HG03439 (cell line): Measurements from ENCODE around the gene CCDC188.

Experiments
- ATAC-seq: cut with Tn5 transposase; IDR thresholded peaks from one replicate; pipeline ENCODE4 v1.9.1; 2021; ENCODE audit warnings: mild to moderate bottlenecking, moderate library complexity; ENCODE audit not compliant: unreplicated experiment

CCDC188 gene

DNA sequence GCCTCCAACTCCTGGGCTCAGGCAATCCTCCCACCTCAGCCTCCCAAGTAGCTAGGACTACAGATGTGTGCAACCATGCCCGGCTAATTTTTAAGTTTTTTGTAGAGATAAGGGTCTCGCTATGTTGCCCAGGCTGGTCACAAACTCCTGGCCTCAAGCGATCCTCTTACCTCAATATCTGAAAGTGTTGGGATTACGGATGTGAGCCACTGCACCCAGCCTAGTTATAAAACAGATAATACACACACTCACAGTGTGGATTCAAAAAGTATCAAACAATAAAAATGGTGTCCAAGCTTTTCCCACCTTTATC is 377 bp upstream of the CCDC188 start:
- no peak for ATAC-seq

DNA sequence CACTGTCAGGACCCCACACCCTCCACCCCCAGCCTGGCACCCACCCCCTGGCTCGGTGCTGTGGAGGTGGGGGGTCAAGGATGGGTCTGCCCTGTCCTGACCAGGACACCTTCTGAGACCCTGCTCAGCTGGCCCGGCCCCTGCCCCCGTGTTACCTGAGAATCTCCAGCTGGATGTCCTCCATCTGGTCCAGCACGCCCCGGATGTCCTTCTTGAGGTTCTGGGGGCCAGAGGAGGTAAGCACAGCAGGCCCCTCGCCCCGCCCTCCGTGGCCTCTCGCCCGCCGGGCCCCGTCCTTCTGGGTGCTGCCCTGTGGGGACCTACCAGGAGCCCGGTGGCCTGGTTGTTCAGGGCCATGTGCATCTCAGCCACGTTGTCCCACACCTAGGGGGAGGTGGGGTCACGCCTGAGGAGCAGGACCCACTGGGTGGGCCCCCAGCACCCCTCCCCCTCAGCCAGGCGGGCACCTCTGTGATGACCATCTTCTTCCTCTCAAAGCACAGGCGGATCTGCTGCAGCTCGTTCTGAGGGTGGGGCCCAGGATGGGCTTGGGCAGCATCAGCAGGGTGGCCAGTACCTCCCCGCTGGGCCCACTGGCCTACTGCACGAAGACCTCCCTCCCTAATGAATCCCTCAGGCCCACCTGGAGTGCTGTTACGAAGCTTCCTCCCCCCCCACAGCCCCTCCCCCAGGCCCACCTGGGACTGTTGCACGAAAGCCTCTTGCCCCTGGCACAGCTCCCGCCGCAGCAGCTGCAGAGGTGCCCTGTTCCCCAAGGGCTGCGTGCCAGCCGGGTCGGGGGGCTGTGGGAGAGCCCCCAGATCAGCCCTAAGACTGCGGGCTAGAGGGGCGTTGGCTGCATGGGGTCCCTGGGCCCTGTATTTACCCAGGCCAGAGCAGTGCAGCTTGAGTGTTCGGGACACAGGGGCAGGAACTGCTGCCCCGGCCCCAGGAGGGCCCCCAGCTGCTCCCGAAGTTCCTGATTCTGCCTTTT is 1.3 kb downstream of the CCDC188 start:
- ATAC-seq = no peak

DNA sequence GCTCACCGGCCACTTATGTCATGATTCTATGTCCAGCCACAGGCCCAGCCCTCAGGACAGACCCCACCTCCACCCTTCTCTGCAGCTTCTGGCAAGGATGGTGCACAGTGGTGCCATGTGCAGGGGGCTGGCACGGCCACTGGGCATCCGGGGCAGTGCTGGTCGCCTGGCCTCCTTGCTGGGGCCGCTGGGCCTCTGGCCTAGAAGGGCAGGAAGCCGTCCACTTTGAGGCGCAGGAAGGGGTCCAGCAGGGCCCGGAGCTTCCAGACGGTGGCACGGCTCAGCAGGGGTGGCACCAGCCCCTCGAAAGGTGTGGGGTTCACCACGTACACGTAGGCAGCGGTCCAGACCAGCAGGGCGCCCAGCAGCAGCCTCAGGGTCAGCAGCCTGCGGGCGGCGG is 2.4 kb downstream of the CCDC188 start:
- ATAC-seq = no peak

DNA sequence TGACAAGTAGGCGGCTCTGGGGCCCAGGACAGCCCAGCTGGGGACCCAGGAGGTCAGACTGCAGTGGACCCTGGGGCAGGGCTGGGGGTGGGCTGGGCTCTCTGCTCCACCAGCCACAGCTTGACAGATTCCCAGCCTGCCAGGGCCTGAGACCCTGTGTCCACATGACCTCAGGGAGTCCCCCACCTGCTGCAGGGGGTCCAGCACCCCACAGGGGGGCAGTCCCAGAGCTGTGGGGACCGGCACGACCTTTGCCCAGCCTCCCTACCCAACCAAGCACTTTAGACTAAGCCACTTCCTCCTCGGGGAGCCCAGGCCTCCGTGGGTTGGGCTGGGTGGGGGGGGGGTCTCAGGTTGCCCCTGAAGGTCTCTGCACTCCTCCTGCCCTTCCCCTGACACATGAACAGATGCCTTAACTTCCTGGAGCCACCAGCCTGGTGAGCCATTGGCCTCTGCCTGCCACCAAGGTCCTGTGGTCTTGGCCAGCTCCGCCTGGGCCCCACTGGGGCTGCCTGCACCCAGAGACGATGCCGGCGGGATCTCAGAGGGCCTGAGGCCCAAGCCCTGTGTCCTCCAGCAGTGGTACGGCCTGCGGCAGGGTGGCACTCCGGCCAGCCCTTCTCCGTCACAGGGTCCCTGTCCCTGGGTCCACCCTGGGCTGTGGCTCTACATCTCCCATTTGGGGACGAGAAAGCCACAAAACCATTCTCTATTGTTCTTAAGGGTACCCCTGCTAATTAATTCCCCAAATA is 3.4 kb downstream of the CCDC188 start:
- ATAC-seq = no peak

DNA sequence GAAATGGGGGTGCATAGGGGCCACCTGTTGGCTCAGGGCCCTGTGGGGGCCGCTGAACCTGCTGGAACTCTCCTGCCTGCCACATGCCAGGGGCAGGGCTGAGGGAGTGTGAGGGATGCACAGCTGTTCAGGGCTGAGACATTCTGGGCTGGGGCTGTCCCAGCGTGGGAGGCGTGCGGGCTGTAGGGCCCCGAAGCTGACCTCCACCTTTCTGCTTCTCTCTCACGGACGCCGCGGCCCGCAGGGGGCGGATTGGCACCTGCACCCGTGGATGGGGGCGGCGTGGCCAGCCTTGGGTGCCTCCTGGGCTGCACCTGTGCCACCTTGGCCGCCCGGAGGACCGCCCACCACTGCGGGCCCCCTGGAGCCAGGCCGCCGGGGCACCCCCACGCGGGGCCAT is 4.1 kb downstream of the CCDC188 start:
- no peak for ATAC-seq

DNA sequence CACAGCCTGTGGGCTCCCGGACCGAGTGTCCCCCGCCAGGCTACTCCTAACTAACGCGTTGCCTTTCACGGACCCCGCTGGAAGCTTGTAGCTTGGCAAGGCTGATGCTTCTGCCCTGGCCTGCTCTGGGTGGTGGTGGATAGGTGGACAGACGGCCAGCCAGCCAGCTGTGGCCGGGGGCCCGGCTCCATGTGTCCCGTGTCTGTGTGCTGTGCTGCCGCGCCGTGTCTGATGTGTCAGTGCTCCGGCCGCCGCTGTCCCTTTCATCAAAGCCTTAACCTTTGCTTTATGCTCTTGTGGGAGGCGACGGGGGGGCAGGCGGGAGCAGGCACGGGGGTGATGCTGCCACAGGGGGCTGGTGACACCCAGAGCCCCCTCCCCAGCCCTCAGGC is 5.0 kb downstream of the CCDC188 start:
- ATAC-seq = no peak

DNA sequence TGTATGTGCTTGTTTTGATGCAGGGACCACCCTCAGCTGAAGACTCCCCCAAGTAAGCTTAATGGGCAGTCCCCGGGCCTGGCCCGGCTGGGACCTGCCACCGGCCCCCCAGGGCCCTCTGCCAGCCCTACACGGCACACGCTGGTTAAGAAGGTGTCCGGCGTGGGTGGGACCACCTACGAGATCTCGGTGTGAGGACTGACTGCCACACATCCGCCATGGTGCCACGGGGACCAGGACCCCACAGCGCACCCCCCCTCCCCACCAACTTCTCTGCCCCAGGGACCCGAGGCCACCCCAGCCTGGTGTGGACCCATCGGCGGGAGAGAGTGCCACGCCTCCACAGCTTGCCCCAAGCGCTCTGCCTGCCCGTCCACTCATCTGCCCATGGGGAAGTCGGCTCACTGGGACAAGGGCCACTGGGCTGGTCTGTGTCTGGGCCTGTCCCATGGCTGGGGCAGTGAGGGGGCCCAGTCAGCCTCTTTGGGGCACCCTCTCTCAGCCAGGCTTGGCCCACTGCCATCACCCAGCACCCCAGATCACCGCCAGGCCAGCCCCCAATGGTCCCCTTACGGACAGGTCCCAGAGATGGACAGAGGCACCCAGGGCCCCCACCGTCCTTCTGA is 5.5 kb downstream of the CCDC188 start:
- no peak for ATAC-seq

DNA sequence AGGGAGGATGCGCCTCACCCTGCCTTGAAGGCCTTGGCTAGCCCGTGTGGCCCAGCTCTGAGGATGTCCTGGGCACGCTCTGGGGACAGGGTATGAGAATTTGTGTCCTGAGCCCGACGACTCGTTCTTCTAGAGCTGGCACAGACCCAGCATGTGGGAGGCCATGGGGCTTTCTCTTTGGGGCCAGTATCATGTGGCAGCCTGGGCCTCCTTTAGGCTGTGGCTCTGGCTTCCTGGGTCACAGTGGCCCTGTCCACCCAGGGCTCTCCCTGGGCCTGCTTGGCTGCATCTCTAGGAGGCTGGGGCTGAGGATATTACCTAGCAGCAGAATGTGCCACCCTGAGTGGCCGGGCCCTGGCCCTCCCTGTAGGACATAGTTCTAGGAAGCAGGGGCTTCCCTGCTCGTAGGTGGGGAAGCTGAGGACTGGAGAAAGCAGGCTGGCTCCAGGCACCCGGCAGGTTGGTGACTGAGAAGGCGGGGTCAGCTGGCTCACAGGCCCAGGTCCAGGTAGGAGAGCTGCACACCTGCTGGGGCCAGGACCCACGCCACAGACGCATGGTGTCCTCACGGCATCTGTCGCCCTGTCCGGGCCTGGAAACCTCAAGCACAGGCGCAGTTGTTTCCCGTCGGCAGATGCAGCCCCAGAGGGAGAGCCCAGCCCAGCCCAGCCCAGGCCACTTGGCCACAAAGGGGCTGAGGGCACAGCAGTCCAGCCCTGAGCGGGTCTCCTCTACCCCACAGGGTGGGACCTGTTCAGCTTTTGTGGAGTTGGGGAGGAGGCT is 6.8 kb downstream of the CCDC188 start:
- no peak for ATAC-seq

DNA sequence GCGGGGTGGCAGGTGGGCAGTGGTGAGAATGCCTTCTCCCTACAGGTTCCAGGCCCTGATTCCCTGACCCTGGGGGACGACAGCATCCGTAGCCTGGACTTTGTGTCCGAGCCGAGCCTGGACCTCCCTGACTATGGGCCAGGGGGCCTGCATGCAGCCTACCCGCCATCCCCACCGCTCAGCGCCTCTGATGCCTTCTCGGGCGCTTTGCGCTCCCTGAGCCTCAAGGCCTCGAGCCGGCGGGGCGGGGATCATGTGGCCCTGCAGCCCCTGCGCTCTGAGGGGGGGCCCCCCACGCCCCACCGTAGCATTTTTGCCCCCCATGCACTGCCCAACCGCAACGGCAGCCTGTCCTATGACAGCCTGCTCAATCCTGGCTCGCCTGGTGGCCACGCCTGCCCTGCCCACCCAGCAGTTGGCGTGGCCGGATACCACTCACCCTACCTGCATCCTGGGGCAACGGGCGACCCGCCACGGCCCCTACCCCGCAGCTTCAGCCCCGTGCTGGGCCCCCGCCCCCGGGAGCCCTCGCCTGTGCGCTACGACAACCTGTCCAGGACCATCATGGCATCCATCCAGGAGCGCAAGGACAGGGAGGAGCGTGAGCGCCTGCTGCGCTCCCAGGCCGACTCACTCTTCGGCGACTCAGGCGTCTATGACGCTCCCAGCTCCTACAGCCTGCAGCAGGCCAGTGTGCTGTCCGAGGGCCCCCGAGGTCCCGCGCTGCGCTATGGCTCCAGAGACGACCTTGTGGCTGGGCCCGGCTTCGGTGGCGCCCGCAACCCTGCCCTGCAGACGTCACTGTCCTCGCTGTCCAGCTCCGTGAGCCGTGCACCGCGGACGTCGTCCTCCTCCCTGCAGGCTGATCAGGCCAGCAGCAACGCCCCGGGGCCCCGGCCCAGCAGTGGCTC is 7.9 kb downstream of the CCDC188 start:
- no peak for ATAC-seq

DNA sequence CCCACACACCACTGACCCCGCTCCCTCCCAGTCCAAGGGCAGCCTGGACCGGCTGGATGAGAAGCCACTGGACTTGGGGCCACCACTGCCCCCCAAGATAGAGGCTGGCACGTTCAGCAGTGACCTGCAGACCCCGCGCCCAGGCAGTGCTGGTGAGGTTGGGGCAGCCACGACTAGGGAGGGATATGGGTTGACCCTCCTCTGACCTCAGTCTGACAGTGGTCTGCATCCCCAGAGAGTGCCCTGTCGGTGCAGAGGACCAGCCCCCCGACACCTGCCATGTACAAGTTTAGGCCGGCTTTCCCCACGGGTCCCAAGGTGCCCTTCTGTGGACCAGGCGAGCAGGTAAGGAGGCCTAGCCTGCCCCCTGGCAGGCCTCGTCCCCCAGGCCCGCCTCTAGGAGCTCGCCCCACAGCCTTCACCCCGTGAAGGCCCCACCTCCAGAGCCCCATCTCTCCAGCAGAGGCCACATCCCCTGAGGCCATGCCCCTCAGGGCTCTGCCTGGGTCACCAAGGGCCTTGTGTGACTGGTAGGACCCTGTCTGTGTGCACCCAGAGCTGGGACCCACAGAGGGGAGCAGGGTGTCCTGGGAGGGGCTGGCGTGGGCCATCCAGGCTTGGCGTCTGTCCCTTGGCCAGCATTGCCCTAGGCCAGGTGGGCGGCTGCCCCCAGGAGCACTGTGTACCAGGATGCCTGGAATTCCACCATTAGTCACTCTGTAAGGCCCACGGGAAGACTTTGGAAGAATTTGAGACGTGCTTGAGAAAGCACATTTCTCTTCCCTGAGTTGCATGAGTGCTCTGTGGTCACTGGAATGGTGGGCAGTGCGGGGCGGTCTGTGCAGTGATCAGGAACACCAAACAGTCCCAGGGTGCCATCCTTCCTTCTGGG is 9.4 kb downstream of the CCDC188 start:
- no peak for ATAC-seq

DNA sequence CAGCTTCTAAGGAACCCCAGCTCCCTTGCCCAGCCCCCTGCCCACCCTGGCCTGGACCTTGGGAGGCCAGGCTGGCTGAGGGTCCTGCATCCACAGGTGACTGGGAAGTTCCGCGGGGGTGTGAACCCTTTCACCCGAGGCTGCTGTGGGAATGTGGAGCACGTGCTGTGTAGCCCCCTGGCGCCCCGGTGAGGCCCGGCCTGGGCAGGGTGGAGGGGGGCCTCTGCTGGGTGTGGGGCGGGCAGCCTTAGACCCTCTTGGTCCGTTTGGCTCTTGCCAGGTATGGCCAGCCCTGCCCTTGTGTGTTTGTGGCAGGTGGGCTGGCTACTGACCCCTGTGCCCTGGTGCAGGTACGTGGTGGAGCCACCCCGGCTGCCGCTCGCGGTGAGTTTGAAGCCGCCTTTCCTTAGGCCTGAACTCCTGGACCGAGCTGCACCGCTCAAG is 10.3 kb downstream of the CCDC188 start:
- no peak for ATAC-seq

DNA sequence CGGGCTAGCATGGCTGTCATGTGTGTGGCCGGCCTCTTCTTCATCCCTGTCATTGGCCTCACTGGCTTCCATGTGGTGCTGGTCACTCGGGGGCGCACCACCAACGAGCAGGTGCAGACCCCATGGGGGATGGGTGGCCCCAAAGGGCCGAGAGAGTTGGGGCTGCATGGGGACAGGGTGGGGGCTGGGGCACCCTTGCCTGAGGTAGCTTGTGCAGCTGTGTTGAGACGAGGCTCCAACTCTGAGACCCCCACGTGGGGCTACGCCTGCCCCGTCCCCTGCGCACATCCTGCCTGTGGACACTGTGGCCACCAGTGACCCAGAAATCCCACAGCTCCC is 10.8 kb downstream of the CCDC188 start:
- ATAC-seq = no peak

DNA sequence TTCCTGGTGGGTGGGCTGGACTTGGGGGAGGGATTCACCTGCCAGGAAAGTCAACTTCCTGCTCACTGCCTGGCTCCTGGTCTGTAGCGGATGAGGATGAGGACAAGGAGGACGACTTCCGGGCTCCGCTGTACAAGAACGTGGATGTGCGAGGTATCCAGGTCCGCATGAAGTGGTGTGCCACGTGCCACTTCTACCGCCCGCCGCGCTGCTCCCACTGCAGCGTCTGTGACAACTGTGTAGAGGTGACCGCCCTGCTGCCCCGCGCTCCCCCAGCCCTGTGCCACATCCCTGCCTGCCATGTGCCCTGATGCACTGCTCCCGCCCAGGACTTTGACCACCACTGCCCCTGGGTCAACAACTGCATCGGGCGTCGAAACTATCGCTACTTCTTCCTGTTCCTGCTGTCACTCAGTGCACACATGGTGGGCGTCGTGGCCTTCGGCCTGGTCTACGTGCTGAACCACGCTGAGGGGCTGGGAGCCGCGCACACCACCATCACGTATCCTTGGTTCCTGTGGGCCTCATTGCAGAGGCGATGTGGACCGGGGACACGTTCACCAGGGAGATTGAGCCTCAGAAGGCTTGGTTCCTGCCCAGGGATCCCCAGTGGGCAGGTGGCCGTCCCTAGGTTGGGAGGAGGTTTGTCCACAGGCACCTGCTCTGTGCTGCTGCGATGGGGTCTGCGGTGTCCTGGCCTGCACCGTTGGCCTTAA is 11.3 kb downstream of the CCDC188 start:
- ATAC-seq = no peak

DNA sequence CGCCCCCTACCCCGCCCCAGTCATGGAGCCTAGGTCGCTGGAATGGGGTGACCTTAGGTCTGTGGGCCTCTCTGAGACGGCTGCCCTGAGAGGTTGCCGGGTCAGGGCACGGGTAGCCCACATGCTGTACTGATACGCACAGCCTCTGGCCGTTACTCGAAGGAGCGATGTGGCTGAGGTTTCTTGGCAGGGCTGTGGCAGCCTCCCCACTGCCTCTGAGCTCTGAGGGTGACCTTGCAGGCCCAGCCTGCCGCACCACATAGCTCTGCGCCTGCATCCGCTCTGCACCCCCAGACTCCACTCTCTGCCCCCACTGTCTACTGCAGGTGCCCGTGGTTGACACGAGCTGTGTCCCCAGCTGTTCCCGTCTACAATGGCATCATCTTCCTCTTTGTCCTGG is 12.0 kb downstream of the CCDC188 start:
- ATAC-seq = no peak

DNA sequence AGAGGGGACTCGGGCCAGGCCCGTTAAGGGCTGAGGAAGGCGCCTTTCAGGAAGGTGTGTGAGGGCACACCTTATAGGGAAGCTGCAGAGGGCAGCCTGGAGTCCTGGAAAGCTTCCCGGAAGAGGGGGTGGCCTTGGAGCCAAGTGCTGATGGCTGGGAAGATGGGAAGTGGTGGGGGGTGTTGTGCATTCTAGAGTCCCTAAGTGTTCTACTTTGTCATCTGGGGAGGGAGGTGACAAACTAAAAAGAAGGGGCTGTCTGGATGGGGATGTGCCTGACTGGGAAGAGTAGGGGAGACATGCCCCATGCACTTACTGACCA is 12.5 kb downstream of the CCDC188 start:
- ATAC-seq = no peak

DNA sequence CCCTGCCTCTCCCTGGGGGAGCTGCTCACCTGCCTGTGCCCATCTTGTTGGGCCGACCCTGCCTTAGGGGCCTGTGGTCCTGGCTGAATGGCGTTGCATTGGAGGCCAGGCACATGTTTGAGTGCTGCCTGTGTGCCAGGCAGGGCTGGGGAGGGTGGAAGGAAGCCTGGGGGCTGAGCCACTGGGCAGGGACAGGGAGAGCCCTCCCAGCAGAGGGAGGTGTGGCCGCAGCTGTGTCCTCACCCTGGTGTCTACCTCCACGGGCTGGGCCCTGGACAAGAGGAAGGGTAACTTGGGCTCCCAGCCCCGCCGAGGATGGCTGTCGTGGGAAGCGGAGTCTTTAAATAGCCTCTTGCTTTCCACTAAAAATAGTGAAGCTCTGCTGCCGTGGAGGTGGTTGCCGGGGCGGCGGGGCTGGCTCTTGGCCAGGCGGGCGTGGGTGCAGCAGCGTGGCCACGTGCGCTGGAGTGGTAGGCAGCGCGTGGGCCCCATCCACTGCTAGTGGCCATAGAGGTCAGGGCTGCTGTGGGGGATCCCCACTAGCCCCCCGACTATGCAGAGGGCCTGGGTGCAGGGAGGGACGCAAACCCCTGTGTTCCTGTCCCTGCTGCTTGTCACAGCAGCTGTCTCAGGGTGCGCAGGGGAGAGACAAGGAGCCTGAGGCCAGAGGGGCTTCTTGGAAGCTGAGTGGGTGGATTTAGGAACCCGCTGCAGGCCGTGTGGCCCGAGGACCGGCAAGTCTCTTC is 13.0 kb downstream of the CCDC188 start:
- no peak for ATAC-seq

DNA sequence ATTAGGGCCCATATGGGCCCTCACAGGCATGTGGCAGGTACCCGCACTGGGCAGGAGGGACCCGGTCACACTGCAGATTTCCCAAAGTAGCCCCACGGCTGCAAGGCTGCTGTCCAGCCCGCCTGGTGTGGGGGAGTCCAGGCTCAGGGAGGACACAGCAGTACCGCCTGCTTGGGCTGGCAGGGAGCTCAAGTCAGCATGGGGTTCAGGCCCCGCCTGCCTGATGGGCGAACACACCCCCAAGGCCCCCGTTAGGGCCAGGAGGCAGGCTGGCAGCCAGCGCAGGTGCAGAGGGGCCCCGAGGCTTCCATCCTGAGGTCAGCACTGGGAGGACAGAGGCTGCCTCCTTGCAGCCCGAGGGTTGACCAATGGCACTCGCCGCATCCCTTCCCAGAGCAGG is 13.7 kb downstream of the CCDC188 start:
- no peak for ATAC-seq

DNA sequence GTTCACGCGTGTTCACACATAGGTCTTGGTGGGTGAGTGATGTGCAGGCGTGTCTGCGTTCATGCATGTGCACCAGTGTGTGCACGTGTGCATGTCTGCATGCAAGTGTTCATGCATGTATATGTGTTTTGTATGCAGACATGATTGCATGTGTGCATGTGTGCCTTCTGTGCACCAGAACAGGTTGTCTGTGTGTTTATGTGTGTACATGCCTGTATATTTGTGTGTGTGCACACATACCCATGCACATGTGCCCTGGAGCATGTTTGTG is 14.3 kb downstream of the CCDC188 start:
- ATAC-seq = no peak
